SH-SY5Y (cell line): ENCODE data around the gene PSD2.

Experiments
- GATA2 ChIP-seq: IDR thresholded peaks from 2 replicates; pipeline ENCODE4 v1.6.1; 2011; ENCODE audit warnings: mild to moderate bottlenecking, low read depth, low read length
- GATA3 ChIP-seq: IDR thresholded peaks from 2 replicates; pipeline ENCODE4 v1.6.1; 2011; ENCODE audit warnings: low read depth, mild to moderate bottlenecking, low read length, moderate library complexity

DNA sequence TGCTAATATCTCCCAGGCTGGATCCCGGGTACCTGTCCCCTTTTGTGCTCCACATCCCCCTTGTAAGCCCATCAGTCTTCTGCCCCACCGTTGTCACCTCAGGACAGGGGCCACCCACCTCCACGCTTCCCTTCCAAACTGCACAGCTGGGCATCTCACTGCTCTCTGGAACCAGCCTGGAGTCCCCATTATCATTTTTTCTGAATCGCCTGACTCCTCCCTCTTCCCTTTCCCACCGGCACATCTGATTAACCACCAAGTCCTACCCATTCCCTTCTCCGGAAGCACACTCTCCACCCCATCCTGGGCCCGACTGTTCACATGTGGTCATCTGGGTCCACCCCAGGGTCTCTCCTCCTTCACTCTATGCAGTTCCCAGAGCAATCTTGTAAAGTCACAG lies 53.9 kb downstream of the PSD2 start:
- TF ChIP-seq GATA3 (no peak), GATA2 (no peak)
